ENCODE data around the gene MYLK2.
"Not testable (repeated sequence)": the region's sequence is repeated elsewhere in the genome, so short reads cannot be mapped to it uniquely, and the experiment has no call there.

MYLK2 gene

GRCh38 chr20:31816221-31816620, 2.9 kb upstream of the MYLK2 start:
- FAIRE-seq: no peak

GRCh38 chr20:31817461-31817860, 1.7 kb upstream of the MYLK2 start:
- FAIRE-seq: no peak

- FAIRE-seq: no peak
Measured at GRCh38 chr20:31818376-31818908, 714 bp upstream of the MYLK2 start.

- FAIRE-seq: no peak
Measured at GRCh38 chr20:31820228-31820627, 1.1 kb downstream of the MYLK2 start.

GRCh38 chr20:31821427-31821826, 2.3 kb downstream of the MYLK2 start:
- no peak for FAIRE-seq

GRCh38 chr20:31822421-31823330, 3.5 kb downstream of the MYLK2 start:
- FAIRE-seq: peak; percentile 39

GRCh38 chr20:31823360-31824124, 4.4 kb downstream of the MYLK2 start:
- FAIRE-seq: no peak

- FAIRE-seq: no peak
Measured at GRCh38 chr20:31824125-31824485, 4.9 kb downstream of the MYLK2 start.

GRCh38 chr20:31824554-31825313, 5.6 kb downstream of the MYLK2 start:
- no peak for FAIRE-seq

GRCh38 chr20:31826074-31826473, 6.9 kb downstream of the MYLK2 start:
- no peak for FAIRE-seq

- FAIRE-seq: no peak
Measured at GRCh38 chr20:31827059-31827458, 7.9 kb downstream of the MYLK2 start.

- not testable (repeated sequence) for FAIRE-seq
Measured at GRCh38 chr20:31828016-31828415, 8.9 kb downstream of the MYLK2 start.

- FAIRE-seq: no peak
Measured at GRCh38 chr20:31829731-31830130, 10.6 kb downstream of the MYLK2 start.

GRCh38 chr20:31830406-31830981, 11.3 kb downstream of the MYLK2 start:
- no peak for FAIRE-seq

- no peak for FAIRE-seq
Measured at GRCh38 chr20:31831211-31831610, 12.1 kb downstream of the MYLK2 start.

- FAIRE-seq: no peak
Measured at GRCh38 chr20:31831771-31832306, 12.7 kb downstream of the MYLK2 start.

GRCh38 chr20:31833130-31833930, 14.2 kb downstream of the MYLK2 start:
- no peak for FAIRE-seq

- FAIRE-seq: no peak
Measured at GRCh38 chr20:31833931-31834521, 14.9 kb downstream of the MYLK2 start.

- FAIRE-seq: no peak
Measured at GRCh38 chr20:31835554-31835953, 16.4 kb downstream of the MYLK2 start.

GRCh38 chr20:31835977-31836852, 17.1 kb downstream of the MYLK2 start:
- FAIRE-seq: no peak
